Sigmoid colon (tissue), 7 donors: ENCODE measurements around the gene PLA2G7. TPM values are rescaled to one million over a fixed set of nuclear protein-coding genes. Genes with fewer than 3 reads are reported as not detected.

Experiments
- DNase-seq: peaks from one replicate; pipeline ENCODE4 v3.0.0-alpha.2; 2019
- H3K27ac ChIP-seq, 4 donors: fragments of 200-600 bp; sonication (generic); one replicate each; pipeline ENCODE4 v1.5.1; 2016 to 2019; ENCODE audit warnings: mild to moderate bottlenecking in 1 of 4
- H3K27me3 ChIP-seq, 3 donors: fragments of 200-600 bp; sonication (generic); one replicate each; pipeline ENCODE4 v1.5.1; 2019; ENCODE audit warnings: mild to moderate bottlenecking in 1 of 3
- H3K36me3 ChIP-seq, 4 donors: fragments of 200-600 bp; sonication (generic); one replicate each; pipeline ENCODE4 v1.5.1; 2016 to 2019
- H3K4me1 ChIP-seq, 4 donors: fragments of 200-600 bp; sonication (generic); one replicate each; pipeline ENCODE4 v1.5.1; 2017 to 2019
- H3K4me3 ChIP-seq, 4 donors: fragments of 200-600 bp; sonication (generic); one replicate each; pipeline ENCODE4 v1.5.1; 2017 to 2019; ENCODE audit warnings: mild to moderate bottlenecking in 2 of 4, moderate library complexity in 1 of 4
- H3K9me3 ChIP-seq, 4 donors: fragments of 200-600 bp in 3 of 4; sonication (generic) in 3 of 4; one replicate each; pipeline versions ENCODE4 v1.5.1 to v1.6.1; 2013 to 2019
- CTCF ChIP-seq, 4 experiments: fragments of 450-650 bp in 3 of 4; fragments of 200-600 bp in 1 of 4; IDR thresholded peaks; one replicate each; pipeline ENCODE4 v1.5.1; 2016 to 2019; ENCODE audit warnings: antibody characterized with exemption in 4 of 4, mild to moderate bottlenecking in 3 of 4, moderate library complexity in 2 of 4
- EP300 ChIP-seq, 4 donors: sonication (generic); formaldehyde crosslinking; IDR thresholded peaks; one replicate each; pipeline ENCODE4 v1.6.1; 2017; ENCODE audit warnings: antibody characterized with exemption in 4 of 4
- POLR2A ChIP-seq, 2 donors: fragments of 450-650 bp; IDR thresholded peaks; one replicate each; pipeline ENCODE4 v1.6.1; 2016; ENCODE audit warnings: antibody characterized with exemption in 2 of 2, mild to moderate bottlenecking in 2 of 2, moderate library complexity in 2 of 2
- POLR2AphosphoS5 ChIP-seq, 4 donors: sonication (generic); formaldehyde crosslinking; IDR thresholded peaks; one replicate each; pipeline ENCODE4 v1.6.1; 2017; ENCODE audit warnings: antibody characterized with exemption in 4 of 4
- WGBS, 2 donors: extraction: QIAGEN DNeasy Blood & Tissue Kit; methylation state at CpG; one replicate each; pipeline ENCODE4 v1.1.7; 2013; 5-methylcytosine and 5-hydroxymethylcytosine counted together
- intact Hi-C: fragments of 100-400 bp; cut with DNase I; formaldehyde crosslinking; loops from one replicate; pipeline ENCODE4 v1.15.1; 2023
- polyA plus RNA-seq, 3 donors: library from polyadenylated mRNA; stranded (reverse); fragments of 200-250 nt; gene quantifications; one replicate each; pipeline ENCODE4 v1.2.3, GENCODE V29; 2013
- total RNA-seq, 4 donors: library from RNA; depleted of rRNA; stranded (reverse); fragments of >200 nt; gene quantifications; one replicate each; pipeline ENCODE4 v1.1.0, GENCODE V29; 2016
- donor health status: healthy with polysubstance abuse.
- donor health status: Bipolar disorder and iron deficiency.
- donor health status: healthy.

The PLA2G7 gene
- total and polyA plus RNA-seq, 7 donors, result 0.49 to 43.0 (median 6.6) TPM; not detected in 2

GRCh38 chr6:46730921-46731461 is 4.2 kb downstream of the PLA2G7 start:
- Histone ChIP-seq H3K36me3 (no peaks in the 10 kb centered on the region), H3K4me3 (no peak overlapping the region), H3K27ac (no peak overlapping the region), H3K9me3 (no peaks in the 10 kb centered on the region), H3K4me1 (peaks cover 0 to 14% (median 11%) of the 10 kb centered on the region in 4 donors), H3K27me3 (peaks cover 0 to 21% (median 12%) of the 10 kb centered on the region in 3 donors)
- intact Hi-C loops, result no loop called here
- DNase-seq, result no peak
- 42 to 60% methylated on average over 4 of the region's 4 CpGs for WGBS, 2 donors
- no peak for TF ChIP-seq POLR2AphosphoS5 (IDR thresholded peaks at IDR 0.05)
- no peak for TF ChIP-seq POLR2A (IDR thresholded peaks at IDR 0.05)
- TF ChIP-seq CTCF (IDR thresholded peaks at IDR 0.05), result no peak
- TF ChIP-seq EP300 (IDR thresholded peaks at IDR 0.05), result no peak

- H3K9me3 ChIP-seq, result no peaks in the 10 kb centered on the region
- H3K36me3 ChIP-seq, result no peaks in the 10 kb centered on the region
- H3K4me3 ChIP-seq, result no peak overlapping the region
- no peak for DNase-seq
- H3K27ac ChIP-seq, result no peak overlapping the region
- peaks cover 0 to 5% (median 1%) of the 10 kb centered on the region in 4 donors for H3K4me1 ChIP-seq
- intact Hi-C loops, result no loop called here
- no peak for TF ChIP-seq EP300 (IDR thresholded peaks at IDR 0.05)
- no peak for TF ChIP-seq POLR2A (IDR thresholded peaks at IDR 0.05)
- no peak for TF ChIP-seq CTCF (IDR thresholded peaks at IDR 0.05)
- TF ChIP-seq POLR2AphosphoS5 (IDR thresholded peaks at IDR 0.05), result no peak
- 84 to 88% methylated on average over 1 of the region's 1 CpG for WGBS, 2 donors
- peaks cover 0 to 9% (median 2%) of the 10 kb centered on the region in 3 donors for H3K27me3 ChIP-seq
Observed at GRCh38 chr6:46729787-46730326, 5.3 kb downstream of the PLA2G7 start.

GRCh38 chr6:46720401-46720800 is 14.8 kb downstream of the PLA2G7 start:
- intact Hi-C loops, result no loop called here
- TF ChIP-seq CTCF (IDR thresholded peaks at IDR 0.05) (no peak), POLR2AphosphoS5 (IDR thresholded peaks at IDR 0.05) (no peak), EP300 (IDR thresholded peaks at IDR 0.05) (no peak), POLR2A (IDR thresholded peaks at IDR 0.05) (no peak)
- no peaks in the 10 kb centered on the region for H3K27me3 ChIP-seq
- H3K4me1 ChIP-seq, result no peaks in the 10 kb centered on the region
- DNase-seq, result no peak
- no peaks in the 10 kb centered on the region for H3K36me3 ChIP-seq
- no peak overlapping the region for H3K4me3 ChIP-seq
- H3K27ac ChIP-seq, result no peak overlapping the region
- H3K9me3 ChIP-seq, result no peaks in the 10 kb centered on the region
- 85 to 94% methylated on average over 1 of the region's 1 CpG for WGBS, 2 donors

- 5 to 70% methylated on average over 1 of the region's 1 CpG for WGBS, 2 donors
- no peak overlapping the region for H3K27ac ChIP-seq
- intact Hi-C loops, result no loop called here
- no peak for TF ChIP-seq POLR2A (IDR thresholded peaks at IDR 0.05)
- no peak for TF ChIP-seq EP300 (IDR thresholded peaks at IDR 0.05)
- no peak for TF ChIP-seq POLR2AphosphoS5 (IDR thresholded peaks at IDR 0.05)
- TF ChIP-seq CTCF (IDR thresholded peaks at IDR 0.05), result no peak
- H3K4me1 ChIP-seq, result no peaks in the 10 kb centered on the region
- DNase-seq, result no peak
- H3K36me3 ChIP-seq, result no peaks in the 10 kb centered on the region
- H3K27me3 ChIP-seq, result no peaks in the 10 kb centered on the region
- H3K9me3 ChIP-seq, result no peaks in the 10 kb centered on the region
- H3K4me3 ChIP-seq, result no peak overlapping the region
Observed at GRCh38 chr6:46719099-46719498, 16.1 kb downstream of the PLA2G7 start.

- no peaks in the 10 kb centered on the region for H3K27me3 ChIP-seq
- no peak overlapping the region for H3K4me3 ChIP-seq
- intact Hi-C loops, result no loop called here
- no peak for TF ChIP-seq POLR2A (IDR thresholded peaks at IDR 0.05)
- TF ChIP-seq CTCF (IDR thresholded peaks at IDR 0.05), result no peak
- TF ChIP-seq POLR2AphosphoS5 (IDR thresholded peaks at IDR 0.05), result no peak
- no peak for TF ChIP-seq EP300 (IDR thresholded peaks at IDR 0.05)
- no peaks in the 10 kb centered on the region for H3K36me3 ChIP-seq
- no peaks in the 10 kb centered on the region for H3K9me3 ChIP-seq
- no peak for DNase-seq
- H3K27ac ChIP-seq, result no peak overlapping the region
- no peaks in the 10 kb centered on the region for H3K4me1 ChIP-seq
Observed at GRCh38 chr6:46715141-46715540, 20.0 kb downstream of the PLA2G7 start.
